Inferior parietal cortex (tissue), 1 donor: ENCODE measurements around the gene ANAPC2.

Source experiments
- DNase-seq: peaks from one replicate; pipeline ENCODE4 v3.0.0-alpha.2; 2016; ENCODE audit errors: extremely low spot score

Gene ANAPC2

DNA sequence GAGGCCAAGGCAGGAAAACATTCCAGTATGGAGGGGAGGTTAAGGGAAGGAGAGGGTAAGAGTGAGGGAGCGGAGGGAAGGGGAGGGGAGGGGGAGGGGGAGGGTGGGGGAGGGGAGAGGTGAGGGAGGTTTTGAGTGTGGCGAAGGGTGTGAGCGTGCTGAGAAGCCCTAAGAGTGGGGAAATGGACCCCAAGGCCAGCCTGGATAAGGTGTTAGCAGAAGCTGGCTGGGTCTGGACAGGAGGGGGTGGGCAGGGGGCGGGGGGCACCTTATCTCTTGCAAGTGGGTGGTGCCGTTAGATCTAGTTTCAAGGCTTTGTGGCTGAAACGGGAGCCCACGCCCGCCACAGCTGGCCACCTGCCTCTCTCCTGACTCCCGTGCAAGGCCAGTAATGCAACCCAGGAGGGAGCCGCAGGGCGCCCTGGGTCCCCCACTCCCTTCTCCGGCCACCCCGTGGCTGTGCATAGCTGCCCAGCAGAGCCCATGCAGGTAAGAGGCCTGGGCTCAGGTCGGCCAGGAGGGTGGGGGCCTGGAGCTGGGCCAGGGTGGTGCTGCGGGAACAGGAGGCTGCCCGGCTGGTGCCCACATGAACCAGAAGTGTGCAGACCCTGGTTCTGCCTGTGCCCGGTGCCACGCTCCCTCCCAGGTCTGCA lies 39.6 kb upstream of the ANAPC2 start:
- no peak for DNase-seq

DNA sequence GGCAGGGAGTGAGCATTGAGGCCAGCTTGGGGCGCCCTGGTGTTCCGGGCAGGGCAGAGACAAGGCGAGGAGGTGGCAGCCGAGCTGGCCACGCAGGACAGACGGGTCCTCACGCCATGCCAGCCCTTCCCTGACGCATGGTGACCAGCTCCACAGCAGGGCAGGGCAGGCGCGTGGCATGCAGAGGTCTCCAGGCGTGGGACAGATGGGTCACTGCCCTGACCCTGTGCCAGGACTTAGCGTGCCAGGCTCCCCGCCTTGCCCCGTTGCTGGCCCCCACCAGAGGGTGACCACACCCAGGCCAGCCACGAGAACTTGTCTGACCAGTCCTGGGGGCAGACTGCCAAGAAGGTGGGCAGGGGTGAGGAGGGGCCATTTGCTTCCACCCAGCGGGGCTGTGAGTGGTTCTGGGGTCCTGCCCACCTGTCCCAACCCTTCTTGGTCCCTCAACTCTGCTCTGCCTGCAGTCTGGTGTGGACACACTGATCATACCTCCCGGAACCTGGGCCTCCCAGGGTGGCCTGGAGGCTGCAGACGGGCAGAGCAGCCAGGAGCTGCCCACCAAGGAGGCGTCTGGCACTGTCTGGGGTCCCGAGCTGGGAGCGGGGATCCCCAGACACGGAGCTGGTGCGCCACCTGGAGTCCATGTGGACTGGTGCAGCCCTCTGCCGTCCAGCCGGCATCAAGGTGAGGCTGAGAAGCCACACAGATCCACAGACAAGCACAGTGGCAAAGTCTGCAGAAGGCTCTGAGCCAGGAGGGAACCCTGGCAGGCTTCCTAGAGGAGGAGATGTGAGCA lies 38.9 kb upstream of the ANAPC2 start, which contains the start of gene RNF224:
Gene RNF224 (plus strand): TSS at position 449 of the 799 bp plus-strand sequence. CDS start 834 bp downstream, outside the sequence.
- peak; percentile 68 for DNase-seq

DNA sequence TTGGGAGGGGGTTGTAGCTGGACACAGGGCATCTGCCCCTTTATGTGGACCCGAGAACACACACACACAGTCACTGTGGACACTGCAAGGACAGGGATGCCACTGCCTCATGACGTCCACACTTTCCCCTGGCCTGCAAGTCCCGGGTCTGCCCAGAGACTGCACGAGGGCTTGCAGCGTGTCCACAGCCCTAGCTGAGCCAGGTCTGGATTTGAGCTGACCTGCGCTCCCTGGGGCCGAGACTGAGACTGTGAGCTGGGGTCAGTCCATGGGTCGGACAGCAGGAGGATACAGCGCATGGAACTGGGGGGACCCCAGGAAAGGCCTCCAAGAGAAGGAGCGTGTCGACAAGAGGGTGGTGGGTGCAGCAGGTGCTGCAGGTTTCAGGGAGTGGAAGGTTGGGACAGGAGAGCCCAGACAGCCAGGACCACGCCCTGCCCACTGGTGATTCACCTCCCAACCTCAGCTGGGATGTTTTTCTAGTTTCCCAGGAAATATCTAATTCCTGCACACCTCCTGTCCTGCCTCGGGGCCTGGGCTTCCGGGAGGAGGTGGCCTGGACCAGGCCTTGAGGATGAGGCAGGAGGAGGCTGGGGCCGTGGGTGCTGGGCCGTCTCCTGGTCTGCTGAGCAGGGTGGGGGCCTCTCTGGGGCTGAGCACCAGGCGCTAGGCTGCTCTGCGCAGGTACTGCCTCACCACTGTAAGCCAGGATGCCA lies 38.1 kb upstream of the ANAPC2 start:
- no peak for DNase-seq

DNA sequence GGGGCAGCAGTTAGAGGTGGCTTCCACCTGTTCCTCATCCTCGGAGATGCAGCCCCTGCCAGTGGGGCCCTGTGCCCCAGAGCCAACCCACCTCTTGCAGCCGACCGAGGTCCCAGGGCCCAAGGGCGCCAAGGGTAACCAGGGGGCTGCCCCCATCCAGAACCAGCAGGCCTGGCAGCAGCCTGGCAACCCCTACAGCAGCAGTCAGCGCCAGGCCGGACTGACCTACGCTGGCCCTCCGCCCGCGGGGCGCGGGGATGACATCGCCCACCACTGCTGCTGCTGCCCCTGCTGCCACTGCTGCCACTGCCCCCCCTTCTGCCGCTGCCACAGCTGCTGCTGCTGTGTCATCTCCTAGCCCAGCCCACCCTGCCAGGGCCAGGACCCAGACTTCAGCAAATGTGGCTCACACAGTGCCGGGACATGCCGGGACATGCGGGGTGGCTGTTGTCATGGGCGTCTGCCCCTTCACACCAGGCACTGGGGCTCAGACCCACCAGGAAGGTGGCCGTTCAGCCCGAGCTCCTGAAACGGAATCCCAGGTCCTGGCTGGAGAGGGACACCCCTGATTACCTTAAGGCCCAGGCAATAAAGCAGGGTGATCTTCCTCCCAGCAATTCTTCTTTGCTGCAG lies 37.5 kb upstream of the ANAPC2 start:
- no peak for DNase-seq

DNA sequence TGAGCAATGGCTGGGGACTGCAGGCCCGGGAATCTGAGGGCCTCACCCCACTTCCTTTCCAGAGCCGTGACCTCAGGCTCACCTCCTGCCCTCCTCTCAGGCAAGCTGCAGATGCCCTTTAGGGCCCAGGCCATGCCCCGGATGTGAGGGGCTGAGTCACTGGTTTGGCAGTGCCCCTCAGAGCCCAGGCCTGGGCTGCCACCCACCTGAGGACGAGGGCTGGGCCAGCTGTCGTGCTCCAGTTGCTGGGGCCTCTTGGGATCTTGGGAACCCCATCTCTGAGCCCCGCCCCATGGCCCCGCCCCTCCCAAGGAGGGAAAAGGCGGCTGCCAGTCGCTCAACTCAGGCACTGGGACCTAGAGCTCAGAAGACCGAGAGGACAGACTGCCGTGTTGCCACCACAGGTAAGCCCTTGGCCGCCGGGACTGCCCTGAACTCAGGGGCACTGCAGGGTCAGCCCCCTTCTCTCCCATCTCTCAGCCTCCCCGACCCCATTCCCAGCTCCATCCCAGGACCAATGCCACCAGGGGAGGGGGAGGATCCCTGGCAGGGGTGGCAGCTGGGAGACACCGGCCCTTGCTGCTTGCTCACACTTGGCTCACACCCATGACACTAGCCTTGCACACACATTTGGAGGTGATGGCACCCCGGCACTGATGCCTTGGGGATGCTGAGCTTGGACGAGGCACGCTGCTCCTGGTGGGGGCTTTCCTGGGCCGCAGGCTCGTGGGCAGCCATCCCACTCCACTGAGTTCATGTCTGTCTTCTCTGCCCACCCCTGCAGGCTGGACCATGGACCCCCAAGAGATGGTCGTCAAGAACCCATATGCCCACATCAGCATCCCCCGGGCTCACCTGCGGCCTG lies 36.7 kb upstream of the ANAPC2 start, which contains the start of gene CYSRT1:
Gene CYSRT1 (plus strand): TSS at position 345 of the 865 bp plus-strand sequence. CDS start 448 bp downstream, at position 793.
- DNase-seq = no peak

DNA sequence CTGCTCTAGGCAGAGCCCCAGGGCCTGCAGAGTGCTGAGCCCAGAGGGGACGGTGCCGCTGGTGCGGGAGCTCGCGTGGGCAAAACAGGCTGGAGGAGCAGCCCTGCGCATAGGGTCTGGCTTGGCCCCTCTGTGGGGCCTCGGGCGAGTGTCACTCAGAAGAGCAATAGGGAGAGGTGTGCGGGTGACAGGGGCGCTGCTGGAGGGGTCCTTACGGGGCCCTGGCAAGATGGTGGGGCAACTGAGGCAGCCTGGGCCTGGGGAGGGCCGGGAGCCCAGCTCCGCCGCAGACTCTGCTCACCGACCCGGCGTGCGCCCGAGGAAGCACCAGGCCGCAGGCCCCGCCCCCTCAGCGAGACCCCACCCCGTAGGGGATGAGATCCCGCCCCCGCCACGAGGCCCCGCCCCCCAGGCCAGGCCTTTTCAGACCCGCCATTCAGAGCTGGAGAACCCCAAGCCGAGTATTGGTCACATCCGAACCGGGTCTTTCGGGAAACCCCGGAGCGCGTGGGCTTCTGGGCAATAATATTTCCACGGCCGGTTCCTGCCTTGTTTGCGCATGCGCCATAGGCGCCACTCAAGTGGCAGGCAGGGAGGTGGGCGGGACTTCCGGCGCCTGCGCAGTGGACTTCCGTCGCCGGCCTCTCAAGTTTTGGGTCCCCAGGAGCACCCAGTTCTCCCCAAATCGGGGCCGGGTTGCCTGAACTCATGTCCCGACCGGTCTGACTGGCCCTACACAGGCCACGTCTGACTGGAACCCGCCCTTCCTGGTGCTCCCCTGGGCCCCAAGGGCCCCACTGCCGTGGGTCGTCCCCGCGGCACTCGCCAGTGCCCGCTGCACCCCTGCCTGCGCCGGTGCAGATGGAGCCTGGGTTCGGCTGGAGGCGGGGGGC lies 35.0 kb upstream of the ANAPC2 start:
- DNase-seq = peak; percentile 97

DNA sequence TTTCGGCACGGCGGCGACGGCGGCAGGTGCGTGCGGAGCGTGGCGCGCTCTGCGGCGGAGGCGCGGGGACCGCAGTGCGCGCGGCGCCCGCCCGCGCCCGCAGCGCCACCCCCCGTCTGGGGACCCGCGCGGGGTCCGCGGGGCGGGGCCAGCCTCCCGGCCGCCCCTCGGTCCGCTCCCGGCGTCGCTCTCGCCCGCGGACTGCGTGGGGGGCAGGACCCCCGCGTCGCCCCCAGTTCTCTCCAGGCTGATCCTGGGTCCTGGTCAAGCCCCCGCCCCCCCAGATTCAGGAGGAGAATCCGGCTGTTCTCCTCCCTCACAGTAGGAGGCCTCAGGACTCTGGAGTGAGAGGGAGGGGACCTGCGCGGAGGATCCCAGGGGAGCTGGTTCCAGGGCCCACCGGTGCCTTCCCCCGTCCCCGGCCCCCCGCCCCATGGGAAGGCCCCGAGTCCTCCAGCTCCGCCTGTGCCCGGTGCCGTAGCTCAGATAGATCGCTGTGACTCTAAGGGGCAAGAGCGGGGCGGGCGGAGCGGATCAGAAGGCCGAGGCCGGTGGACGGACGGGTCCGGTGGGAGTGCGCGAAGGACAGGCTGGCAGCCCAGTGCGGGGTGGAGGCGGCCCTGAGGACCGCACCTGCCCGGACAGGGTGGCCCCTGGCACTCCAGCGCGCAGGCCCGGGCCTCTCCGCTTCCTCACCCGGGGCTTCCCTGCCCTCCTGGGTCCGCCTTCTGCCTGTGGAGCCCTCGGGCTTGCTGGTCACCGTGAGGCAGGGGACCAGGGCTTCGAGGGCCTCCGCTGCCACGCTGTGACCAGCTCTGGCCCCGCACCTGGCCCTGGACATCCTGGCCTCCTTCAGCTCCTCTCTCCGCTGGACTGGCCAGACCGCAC lies 34.1 kb upstream of the ANAPC2 start, which contains the start of gene RNF208:
Gene RNF208 (minus strand): TSS at position 51 of the 888 bp plus-strand sequence. CDS start 1,028 bp downstream, outside the sequence.
- no peak for DNase-seq

DNA sequence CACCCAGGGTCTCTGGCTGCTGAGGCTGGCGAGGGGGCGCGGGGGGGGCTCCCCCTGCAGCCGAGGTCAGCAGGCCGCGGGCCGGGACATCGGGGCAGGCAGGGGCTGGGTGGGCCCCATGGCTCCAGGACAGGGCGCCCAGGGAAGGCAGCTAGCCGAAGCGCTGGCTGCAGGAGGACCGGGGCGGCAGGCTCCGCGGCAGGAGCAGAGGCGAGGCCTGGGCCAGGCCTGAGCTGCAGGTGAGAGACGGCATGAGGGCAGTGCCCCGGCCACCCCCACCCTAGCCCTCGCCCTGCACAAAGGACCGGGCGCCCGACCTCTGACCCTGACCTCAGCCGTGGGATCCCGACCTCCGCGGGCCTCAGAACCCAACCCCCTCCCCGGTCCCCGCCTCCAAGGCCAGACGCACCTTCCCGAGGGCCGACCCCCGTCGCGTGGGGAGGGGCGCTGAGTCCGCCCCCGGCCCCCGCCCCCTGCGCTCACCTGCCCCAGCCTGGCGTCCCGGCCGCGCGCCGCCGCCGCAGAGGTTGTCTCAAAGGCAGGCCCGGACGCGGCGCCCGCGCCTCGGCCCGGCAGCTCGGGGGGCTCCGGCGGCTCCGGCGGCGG lies 33.2 kb upstream of the ANAPC2 start:
- DNase-seq = no peak

DNA sequence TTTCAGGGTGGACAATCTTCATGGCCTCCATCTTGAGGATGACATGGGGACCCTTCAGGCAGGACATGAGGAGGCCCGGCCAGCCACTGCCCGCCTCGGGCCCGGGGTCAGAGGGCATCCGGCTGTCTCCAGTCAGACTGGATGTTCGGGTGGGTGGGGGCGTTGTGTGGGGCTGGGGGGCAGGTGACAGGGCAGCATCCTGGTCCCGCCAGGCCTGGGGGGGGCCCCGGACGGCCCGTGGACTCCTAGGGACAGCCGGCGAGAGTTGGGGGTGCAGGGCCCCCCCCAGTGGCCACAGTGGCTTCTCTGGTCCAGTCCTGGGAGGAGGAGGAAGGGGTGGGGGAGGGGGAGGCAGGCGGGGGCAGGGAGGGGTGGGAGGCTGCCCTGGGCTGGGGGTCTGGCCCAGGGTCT lies 32.7 kb upstream of the ANAPC2 start:
- DNase-seq = no peak

DNA sequence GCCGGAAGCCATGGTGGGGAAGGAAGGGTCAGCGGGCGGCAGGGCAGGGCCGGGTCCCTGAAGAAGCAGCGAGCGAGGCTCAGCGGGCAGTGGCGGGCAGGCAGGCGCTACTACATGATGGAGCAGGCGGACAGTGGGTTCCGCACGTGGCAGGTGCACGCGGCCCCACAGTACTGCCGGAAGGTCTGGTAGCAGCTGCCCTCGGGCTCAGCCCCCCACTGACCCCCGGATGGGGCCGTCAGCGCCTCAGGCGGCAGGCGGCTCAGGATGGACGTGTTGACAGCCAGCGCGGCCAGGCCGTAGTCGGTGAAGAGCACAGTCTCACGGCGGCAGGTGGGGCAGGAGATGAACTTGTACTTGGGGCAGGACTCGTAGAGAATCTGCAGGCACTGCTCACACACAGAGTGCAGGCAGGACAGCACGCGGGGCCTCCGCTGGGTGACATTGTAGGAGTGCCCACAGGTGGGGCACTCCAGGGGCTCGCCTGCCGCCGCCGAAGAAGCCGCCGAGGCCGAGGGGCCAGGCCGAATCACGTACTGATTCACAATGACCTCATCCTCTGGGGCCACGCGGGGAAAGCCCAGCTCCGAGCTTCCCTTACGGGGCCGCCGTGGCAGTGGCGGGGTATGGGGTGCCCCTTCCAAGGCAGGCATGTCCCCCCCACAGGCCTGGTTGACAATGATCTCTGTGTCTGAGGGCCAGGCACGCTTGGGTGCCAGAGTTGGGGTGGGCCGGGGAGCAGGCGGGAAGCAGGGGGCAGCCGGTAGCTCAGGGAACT lies 32.1 kb upstream of the ANAPC2 start:
- DNase-seq = no peak

DNA sequence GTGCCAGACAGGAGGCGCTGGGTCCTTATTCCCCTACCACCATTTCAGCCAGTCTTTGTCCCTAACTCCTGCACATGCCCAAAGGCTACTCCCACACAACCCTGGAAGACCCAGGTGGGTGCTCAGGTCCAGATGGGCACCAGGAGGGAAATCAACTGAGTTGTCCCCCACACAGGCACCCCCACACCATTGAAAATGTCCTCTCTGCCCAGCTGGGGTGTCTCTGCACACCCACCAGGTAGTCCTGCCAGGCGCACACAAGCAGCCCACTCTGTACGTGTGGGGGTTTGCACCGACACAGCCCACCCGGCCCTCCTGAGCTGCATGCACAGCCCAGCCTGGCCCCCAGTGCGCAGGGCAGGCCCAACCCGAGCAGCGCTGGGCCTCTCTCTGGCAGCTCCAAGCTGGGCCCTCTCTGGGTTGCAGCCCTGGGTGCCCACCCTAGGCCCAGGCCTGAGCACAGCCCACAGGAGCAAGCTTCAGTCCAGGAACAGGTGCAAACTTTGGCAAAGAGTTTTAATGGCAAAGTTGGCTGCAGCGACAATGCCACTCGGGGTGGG lies 31.5 kb upstream of the ANAPC2 start:
- DNase-seq = no peak

DNA sequence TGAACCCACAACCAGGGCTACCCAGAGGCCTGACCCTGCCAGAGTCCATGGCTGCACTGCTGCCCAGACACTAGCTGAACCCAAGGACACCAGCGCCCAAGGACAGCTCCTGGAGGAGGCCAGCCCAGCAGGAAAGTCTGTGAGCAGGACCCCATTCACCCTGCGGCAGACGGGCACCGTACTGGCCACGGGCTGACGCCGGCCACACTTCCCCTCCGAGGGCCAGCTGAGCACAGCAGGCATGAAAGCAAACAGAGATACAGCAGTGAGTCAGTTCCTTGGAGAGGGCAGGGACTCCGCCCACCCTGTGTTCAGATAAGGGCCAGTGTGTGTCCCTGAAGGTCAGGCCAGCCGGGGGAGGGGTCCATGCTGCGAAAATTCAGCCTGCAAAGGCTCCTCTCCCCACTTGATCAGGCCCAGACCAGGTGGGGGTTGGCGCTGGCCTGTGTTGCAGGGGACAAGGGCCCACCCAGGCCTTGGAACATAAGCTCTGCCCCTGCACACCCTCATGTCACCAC lies 30.5 kb upstream of the ANAPC2 start:
- no peak for DNase-seq

DNA sequence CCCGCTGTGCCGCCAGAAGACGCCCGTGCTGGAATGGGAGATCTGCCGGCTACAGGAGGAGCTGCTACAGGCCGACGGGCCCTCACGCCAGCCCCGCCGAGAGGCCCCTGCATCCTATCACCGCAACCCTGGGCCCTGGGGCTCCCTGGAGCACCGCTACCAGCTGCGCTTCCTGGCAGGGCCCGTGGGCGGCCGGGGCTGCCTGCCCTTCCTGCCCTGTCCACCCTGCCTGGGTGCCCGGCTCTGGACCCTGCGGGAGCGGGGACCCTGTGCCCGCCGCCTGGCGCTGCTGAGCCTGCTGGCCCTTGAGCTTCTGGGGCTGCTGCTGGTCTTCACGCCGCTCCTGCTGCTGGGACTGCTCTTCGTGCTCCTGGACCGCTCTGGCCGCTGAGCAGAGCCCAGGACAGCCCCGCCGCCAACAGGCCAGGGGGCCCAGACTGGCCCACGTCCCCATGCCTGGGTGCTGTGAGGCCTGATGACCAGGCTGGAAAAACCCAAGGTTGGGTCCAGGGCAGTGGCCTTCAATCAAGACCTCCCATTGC lies 29.9 kb upstream of the ANAPC2 start:
- no peak for DNase-seq

DNA sequence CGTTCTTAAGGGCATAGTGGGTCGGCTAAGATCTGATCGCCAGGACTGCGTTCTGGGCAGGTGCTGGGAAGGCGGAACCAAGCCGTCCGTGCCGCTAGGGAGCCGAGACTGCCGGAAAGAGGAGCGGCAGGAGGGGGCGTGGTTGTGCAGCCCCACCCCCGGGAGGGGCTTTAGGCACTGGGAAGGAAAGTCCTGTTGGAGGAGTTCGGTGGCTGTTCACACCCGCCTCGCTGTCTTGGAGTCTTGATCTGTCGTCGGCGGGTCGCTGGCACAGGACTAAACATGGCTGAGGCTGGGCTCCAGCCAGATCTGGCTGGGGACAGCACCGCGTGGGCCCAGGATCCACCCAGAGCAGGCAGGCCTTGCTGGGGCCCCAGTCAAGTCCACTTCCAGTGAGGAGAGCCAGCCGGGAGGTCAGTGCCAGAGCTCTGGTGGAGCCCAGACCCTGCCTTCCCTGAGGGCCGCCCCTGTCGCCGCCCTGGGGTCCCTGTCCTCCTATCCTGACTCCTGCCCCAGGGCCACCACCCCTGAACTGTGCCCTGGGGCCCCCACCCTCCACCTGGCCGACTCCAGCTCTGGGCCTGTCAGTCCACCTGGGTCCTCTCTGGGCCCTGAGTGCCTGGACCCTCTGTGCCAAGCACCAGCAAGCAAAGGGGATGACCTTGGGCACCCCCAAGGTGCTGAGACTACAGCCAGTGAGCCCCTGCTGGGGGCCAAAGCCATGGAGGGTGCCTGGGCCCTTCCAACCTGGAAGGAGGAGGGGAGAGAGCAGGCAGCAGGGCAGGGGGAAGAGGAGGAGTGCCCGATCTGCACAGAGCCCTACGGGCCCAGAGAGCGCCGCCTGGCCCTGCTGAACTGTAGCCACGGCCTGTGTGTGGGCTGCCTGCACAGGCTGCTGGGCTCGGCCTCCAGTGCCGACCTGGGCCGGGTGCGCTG lies 29.2 kb upstream of the ANAPC2 start:
- DNase-seq = no peak

DNA sequence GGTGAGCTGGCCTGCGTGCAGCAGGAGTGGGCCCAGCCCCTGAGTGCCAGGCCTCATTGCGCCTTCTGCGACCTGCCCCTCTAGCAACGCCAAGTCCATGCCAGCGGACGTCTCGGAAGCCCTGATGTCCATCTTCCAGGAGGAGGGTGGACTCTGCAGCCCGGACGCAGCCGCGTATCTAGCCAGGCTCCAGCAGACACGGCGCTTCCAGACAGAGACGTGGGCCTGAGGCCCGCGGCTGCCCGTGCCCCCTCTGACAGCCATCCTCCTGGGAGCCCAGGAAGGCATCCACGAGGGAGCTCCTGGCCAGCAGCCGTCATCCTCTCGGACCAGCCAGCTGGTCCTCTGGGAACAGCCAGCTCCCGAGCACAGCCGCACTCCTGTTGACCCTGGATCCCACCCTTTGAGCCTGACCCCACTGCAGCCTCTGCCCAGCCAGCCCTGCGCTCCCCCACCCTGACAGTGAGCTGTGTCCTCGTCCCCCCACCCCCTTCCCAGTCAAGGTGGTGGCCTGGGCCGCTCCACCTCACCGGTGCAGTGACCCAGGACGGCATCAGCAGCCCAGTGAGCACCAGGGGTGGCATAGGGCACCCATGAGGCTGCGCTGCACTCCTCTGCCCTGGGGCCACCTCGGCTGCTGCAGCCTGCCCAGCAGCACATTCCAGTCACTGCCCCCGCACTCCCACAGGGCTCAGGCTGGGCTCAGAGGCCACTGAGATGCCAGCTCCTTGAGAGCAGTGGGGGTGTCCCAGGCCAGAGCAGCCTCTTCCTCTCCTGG lies 28.0 kb upstream of the ANAPC2 start:
- no peak for DNase-seq
